HG03175 (cell line): ENCODE measurements around the gene NDUFA3.
A peak's percentile ranks its signal among the peaks of the same experiment; 100 is the strongest.

Source experiments
- ATAC-seq: cut with Tn5 transposase; IDR thresholded peaks from one replicate; pipeline ENCODE4 v1.9.1; 2021; ENCODE audit warnings: mild to moderate bottlenecking, moderate library complexity; ENCODE audit not compliant: unreplicated experiment

NDUFA3 gene

DNA sequence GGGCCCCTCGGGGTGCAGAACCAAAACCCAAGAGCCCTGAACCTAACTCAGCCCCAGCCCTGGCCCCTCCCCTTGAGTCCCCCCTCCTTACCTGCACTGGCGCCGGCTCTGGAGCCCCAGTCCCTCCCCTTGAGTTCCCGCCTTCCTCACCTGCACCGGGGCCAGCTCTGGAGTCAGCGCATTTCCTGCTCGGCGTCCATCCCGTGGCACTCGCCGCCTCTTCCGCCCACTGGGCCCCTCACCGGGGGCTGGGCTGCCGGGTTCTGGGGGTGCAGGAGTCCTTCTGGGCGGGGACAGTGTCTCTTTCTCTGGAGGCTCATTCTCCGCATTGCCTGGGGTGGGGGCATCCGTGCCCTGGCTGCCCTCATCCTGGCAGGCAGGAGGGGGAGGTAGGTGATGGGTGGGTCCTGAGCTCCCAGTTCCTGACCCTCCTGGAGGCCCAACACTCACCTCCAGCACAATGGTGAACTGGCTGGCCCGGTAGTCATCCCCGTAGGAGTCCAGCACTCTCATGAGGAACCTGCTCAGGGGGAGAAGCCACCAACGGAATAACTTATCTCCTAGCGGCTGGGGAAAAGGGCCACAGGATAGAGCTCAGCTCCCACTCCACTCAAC is 5.3 kb downstream of the NDUFA3 start:
- no peak for ATAC-seq

DNA sequence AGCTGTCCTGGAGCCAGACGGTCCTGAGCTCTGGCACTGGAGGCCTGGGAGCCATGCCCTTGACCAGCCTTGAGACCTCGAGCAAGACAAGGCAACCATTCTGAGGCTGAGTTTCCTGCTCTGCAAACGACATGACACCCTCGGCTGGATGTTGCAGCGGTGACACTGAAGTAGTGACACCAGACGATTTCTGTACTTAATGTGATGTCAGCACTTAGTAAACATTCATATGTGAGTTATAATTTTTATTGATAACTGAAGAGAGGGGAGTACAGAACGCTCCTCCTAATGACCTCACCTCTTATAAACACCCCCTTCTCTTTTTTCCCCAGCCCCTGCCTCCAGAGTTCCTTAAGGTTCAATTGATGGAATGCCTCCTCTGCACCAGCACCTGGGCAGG is 5.8 kb downstream of the NDUFA3 start:
- no peak for ATAC-seq

DNA sequence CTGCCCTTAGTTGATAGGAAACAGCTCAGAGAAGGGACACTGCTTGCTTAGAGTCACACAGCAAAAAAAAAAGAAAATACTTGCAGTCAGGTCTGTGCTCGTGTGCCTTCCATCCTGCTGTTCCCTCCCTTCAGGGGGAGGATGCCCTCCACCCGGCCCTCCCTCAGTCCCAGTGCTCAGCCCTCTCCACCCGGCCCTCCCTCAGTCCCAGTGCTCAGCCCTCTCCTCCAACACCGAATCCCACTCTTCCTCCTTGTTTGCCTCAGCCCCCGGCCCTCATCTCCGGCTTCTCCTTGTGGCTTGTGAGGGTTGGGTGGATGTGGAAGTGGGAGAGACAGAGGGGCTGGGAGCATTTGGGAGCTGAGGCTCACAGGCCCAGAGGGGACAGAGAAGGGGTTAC is 7.0 kb downstream of the NDUFA3 start:
- no peak for ATAC-seq

DNA sequence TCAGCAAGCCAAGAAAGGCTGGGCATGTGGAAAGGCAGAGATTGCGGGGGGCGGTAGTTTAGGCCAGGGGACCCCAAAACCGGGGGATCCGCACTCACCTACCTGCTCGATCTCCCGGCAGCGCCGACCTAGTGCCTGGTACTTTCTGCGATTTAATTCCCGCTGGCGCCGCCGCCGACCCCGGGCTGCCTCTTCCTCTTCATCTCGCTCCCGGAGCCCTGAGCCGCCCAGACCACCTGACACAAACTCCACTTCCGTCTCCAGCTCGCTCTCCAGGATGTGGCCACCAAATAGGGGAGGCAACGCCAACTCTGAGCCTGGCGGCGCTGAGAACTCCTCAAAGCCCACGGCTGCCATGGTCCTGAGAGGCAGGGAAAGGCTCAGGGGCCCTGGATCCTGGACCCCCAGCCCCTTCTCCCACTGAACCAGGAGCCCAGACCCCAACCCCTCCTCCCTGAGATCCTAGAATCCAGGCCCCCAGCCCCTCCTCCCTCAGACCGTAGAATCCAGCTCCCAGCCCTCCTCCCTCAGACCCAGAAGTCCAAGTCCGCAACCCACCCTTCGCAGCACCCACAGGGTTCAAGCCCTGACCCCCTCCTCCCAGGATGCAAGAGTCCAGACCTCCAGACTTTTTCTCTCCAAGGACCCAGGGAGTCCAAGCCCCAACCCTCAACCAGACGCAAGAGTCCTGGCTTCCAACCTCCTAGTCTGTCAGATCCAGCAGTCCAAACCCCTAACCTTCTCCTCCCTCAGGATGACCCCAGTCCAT is 11.9 kb downstream of the NDUFA3 start:
- ATAC-seq, result peak; percentile 32

DNA sequence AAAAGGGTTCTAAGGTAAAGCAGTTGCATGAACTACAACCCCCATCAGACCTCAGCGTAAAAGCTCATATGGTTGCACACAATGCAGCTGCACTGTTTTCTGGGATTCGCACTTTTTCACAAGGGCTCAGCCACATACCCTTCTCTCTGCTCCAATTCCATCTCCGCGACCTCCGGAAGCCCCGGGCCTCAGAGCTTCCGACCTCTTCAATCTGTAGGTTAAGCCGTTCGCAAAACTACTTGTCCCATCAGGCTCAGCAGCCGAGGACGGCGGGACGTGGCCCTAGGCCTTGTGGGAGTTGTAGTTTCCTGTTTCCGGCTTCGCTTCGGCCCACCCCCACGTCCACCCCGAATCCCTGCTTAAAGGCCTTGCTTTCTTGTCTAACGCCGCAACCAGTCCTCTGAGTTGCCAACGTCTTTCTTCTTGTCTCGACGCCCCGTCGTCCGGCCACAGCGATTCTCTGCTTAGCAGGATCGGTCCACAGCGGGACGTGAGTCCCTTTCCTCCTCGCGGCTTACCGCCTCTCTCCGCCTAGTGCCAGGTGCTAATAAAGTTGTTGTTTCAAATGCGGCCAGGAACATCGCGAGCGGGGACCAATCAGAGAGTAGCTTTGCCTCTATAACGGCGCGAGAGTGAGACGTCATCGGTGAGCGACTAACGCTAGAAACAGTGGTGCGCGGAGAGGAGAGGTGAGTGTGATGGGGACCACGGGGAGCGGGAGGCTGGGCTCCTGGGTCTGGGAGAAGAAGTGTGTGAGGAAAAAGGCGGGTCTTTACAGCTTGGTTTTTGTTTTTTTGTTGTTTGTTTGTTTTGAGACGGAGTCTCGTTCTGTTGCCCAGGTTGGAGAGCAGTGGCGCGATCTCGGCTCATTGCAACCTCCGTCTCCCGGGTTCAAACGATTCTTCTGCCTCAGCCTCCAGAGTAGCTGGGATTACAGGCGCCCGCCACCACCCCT is 12.7 kb downstream of the NDUFA3 start, which contains the start of the genes PRPF31 and TFPT:
TSS of gene PRPF31 (plus strand) at position 646 of the 955 bp plus-strand sequence. CDS start 2,525 bp downstream, outside the sequence.
TSS of gene TFPT (minus strand) at position 549 of the 955 bp plus-strand sequence. CDS start at position 161, 388 bp downstream.
- peak; percentile 77 for ATAC-seq

DNA sequence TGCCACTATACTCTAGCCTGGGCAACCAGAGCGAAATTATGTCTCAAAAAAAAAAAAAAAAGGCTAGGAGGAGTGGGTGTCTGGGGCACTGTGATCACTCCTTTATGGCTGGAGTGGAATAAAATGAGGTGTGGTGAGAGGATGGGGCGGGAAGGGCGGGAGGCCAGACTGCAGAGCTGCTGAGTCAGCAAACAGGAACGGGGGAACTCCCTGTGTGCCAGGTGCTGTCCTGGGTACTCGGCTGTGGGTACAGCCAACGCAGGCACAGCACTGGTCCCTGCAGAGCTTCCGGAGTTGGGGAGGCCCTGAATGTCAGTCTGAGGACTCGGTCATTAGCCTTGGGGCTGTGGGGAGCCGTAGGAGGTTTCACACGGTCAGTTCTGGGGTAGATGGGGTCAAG is 18.6 kb downstream of the NDUFA3 start:
- ATAC-seq, result no peak

DNA sequence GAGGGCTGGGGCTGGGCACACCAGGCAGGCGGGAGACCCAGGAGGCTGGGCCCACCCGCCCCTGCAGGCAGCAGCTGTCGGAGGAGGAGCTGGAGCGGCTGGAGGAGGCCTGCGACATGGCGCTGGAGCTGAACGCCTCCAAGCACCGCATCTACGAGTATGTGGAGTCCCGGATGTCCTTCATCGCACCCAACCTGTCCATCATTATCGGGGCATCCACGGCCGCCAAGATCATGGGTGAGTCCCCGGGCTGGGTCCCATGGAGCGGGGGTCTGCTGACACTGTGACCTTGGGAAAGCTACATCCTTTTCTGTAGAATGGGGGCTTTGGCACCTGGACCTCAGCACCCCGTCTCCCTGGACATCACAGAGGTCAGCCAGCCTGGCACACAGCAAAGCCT is 21.0 kb downstream of the NDUFA3 start:
- ATAC-seq, result no peak

DNA sequence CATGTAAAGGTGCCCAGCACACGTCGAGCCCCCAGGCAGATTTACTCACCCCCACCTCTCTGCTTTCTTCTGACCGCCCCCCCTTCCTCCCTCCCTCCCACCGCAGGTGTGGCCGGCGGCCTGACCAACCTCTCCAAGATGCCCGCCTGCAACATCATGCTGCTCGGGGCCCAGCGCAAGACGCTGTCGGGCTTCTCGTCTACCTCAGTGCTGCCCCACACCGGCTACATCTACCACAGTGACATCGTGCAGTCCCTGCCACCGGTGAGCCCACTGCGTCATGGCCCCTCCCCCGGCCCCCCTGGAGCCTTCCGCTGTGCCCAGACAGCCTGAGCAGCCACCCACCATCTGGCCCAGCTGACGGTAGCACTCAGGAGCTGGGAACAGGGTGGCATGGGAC is 21.7 kb downstream of the NDUFA3 start:
- ATAC-seq, result no peak

DNA sequence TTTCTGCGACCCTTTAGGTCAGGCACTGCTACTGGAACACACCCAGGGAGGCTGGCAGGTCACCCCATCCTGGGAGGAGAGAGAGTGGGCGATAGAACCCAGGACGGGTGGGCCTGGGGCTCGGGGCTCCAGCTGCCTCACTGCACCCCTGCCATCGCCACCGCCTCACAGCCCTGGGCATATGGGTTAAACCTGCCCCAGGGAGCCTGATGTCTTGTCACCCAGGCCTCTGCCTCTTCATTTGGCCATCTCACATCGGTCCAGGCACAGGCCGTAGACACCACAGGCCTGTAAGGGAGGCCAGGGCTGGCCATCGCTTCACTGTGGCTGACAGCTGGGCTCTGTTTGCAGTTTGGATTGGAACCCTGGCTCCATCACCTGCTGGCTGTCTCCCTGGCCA is 23.1 kb downstream of the NDUFA3 start:
- no peak for ATAC-seq

DNA sequence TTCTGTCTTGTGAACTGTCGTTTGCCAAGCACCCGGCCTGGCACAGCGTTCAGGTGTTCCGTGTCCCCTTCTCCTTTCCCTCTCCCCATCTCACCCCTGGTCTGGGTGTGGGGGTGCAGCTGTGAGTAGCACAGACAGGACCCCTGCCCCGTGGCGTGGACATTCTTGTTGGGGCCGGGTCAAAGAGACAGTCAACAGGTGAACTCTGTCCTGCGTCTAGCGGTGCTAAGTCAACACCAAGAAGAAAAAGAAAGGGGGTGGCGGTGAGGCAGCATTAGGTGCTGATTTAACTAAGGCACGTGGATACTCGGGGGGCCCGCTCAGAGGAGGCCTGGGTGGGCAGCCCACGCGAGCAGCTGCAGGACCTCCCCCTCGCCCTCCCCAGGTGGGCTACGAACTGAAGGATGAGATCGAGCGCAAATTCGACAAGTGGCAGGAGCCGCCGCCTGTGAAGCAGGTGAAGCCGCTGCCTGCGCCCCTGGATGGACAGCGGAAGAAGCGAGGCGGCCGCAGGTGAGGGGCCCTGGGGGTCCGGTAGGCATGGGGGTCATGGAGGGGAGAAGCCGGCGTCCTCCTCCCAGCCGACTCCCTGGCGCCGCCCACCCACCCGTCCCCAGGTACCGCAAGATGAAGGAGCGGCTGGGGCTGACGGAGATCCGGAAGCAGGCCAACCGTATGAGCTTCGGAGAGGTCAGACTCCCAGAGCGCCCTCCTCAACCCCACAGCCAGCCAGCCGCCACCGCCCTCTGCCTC is 25.2 kb downstream of the NDUFA3 start:
- no peak for ATAC-seq

DNA sequence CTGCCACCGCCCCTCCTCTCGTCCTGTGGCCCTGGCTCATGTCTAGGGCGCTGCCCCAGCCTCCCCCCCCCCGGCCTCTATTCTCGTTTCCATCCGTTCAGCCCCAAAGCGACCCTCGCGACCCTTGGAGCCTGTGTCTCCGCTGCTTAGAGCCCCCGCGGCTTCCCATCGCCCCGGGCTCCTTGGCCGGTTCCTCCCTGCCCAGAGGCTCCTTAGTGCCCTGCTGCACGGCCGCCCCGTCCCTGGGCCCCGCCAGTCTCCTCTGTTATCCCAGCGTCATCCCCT is 25.7 kb downstream of the NDUFA3 start:
- no peak for ATAC-seq

DNA sequence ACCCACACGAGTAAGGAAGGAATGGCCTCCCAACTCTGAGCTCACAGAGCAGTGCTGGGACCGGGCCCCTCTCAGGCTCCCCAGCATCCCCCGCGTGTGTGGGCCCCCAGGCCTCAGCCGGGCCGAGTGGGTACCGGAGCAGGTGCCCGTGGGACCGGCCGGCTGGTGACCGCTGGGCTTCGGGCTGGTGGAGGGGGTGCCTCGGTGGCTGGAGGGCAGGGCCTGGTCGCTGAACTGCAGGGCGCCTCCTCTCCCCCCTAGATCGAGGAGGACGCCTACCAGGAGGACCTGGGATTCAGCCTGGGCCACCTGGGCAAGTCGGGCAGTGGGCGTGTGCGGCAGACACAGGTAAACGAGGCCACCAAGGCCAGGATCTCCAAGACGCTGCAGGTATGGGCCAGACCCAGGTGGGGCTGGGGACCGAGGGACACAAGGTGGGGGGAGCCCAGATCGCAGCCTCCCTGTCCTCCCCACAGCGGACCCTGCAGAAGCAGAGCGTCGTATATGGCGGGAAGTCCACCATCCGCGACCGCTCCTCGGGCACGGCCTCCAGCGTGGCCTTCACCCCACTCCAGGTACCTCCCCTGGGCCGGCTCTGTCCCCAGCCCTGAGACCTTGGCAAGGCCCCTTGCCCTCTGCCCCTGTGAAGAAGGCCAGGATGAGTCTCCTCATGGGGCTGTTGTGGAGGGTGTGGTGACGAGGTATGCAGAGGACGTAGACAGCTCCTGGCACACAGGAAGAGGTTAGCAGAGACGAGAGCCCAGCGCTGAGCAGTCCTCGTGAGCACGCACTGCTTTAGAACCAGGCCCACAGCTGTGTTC is 26.4 kb downstream of the NDUFA3 start:
- no peak for ATAC-seq

DNA sequence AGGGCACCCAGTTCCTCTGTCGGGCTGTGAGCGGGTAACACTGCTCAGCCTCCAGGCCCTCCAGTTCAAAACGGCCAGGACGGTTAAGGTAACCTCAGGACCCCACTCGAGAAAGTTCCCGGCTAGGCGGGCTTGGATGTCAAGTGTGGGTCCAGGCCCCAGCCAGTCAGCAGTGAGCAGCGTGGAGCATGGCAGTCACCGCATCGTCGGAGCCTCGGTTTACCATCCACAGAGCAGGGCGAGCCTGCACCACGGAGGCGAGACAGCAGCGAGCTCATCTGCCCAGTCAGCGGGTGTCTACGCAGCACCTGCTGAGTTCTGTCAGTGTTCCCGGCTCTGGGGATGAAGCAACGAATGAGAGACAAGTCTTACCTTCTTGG is 27.0 kb downstream of the NDUFA3 start:
- no peak for ATAC-seq

DNA sequence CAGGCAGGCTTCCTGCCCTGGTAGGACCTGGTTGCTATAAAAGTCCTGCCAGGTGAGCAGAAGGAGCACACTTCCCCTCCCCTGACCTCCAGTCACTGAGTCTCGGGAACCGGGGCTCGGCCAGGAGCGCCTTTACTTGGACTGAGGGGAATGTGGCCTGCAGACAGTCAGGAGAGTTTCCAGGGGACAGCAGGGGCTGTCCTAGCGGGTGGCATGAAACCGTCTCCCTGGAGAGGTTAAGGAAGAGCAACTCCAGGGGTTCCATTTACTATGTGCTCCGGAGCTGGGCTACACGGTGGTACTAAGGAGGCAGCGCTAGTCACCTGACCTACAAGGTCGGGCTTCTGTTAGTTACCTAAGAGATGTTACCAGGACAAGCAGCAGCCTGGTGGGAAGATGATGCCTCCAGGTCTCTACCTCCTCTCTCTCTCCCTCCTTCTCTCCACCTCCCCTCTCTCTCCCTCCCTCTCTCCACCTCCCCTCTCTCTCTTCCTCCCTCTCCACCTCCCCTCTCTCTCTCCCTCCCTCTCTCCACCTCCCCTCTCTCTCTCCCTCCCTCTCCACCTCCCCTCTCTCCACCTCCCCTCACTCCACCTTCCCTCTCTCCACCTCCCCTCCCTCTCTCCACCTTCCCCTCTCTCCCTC is 30.8 kb downstream of the NDUFA3 start:
- ATAC-seq, result no peak

DNA sequence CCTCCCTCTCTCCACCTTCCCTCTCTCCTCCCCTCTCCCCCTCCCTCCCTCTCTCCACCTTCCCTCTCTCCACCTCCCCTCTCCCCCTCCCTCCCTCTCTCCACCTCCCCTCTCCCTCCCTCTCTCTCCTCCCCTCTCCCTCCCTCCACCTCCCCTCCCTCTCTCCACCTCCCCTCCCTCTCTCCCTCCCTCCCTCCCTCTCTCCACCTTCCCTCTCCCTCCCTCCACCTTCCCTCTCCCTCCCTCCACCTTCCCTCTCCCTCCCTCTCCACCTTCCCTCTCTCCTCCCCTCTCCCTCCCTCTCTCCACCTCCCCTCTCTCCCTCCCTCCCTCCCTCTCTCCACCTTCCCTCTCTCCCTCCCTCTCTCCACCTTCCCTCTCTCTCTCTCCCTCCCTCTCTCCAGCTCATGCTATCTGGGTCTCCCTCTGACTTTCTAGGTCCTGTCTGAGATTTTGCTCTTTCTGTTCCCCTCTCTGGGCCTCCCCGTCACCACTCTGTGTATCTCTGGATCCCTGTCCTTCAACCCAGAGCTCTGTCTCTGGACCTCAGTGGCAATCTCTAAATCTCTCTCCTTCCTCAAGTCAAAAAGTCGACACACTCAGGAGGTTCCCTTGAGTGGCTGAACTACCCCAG is 31.4 kb downstream of the NDUFA3 start:
- no peak for ATAC-seq

DNA sequence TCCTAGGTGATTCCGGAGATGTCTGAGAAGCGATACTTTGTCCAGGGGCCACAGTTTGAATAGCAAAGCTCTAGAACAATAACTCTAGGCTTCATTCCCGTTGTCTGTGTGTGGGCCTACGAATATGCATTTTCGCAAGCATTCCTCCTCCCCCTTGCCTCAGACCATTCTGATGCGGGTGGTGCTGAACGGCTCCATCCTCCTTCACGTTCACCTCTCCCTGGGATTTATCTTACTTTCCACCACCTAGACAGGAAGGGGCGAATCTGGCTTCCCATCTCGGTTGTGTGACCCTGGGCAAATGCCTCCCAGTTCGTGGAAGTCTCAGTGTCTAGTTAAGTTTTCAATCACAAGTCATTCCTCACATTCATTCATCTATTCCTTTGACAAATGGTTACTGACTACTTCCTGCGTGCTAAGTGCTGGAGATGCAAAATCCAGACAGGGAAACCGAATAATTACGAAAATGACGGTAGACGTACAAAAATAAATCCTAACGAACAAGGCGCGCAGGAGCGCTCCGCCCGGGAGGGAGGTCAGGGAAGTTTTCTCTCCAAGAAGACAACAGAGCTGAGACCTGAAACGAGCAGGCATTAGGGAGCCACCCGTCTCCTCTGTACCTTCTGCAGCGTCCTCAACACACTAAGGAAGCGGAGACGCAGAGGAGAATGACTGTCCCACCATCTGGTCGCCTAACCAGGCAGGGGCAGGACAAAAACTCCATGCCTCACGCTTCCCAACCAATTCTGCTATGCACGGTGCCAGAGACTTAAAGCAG is 33.6 kb downstream of the NDUFA3 start:
- no peak for ATAC-seq

DNA sequence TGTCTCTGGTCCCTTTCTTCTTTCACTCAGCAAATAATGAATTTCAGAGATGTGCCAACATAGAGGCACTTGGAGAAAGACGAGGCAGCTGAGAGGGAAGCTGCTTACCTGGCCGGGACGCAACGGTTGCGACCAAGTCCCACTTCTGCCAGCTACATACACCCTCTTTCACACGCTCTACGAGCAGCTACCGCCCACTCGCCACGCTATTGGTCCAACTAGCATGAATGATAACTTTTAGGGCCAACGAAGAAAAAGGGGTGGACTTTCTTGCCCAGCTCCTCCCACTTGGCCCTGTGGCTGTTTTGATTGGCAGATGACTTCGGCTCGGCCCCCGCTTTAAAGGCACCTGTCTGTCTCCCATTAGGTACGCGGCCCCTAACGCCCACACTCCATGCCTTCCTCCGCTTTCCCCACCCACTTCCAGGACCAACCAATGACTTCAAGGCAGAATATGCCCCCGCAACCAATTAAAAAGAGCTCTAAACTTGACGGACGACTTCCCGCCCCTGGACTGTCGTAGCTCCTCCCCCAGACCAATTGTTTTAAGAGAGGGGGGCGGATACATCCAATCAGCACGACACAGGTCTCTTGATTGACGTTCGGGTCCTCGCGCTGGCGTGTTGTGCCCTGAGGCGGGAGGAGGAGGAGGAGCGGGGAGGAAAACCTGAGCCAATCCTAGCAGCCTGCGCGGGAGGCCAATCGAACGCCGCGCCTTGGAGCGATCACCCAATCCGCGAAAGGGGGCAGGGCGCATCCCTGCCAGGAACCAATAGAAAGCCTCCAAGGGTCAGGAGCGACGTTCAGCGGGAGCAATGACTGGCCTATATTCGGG is 34.4 kb downstream of the NDUFA3 start:
- ATAC-seq, result peak; percentile 80
